Liver (tissue), 3 donors: Measurements from ENCODE around the gene RGS2.

Source experiments
- EGR1 ChIP-seq, 2 donors: IDR thresholded peaks; 2 replicates each; pipeline ENCODE4 v1.6.1; 2016 to 2018; ENCODE audit warnings: antibody characterized with exemption in 2 of 2, low read depth in 2 of 2
- HNF4A ChIP-seq, 2 donors: conservative IDR thresholded peaks; 2 replicates each; pipeline ENCODE4 v1.6.1; 2016; ENCODE audit warnings: antibody characterized with exemption in 2 of 2, mild to moderate bottlenecking in 2 of 2
- JUND ChIP-seq, 2 donors: IDR thresholded peaks; 2 replicates each; pipeline ENCODE4 v1.6.1; 2016; ENCODE audit warnings: antibody characterized with exemption in 2 of 2
- TF ChIP-seq, protein P1 (sequence below): fragments of 150-350 bp; IDR thresholded peaks from 2 replicates; pipeline ENCODE4 v1.5.1; 2017; ENCODE audit warnings: improper control_type of control experiment, low read depth, low read length; ENCODE audit not compliant: missing input control
- donor health status: healthy.
- donor health status: healthy.

- no peak for TF ChIP-seq JUND (IDR thresholded peaks at IDR 0.05)
- TF ChIP-seq, protein P1, sequence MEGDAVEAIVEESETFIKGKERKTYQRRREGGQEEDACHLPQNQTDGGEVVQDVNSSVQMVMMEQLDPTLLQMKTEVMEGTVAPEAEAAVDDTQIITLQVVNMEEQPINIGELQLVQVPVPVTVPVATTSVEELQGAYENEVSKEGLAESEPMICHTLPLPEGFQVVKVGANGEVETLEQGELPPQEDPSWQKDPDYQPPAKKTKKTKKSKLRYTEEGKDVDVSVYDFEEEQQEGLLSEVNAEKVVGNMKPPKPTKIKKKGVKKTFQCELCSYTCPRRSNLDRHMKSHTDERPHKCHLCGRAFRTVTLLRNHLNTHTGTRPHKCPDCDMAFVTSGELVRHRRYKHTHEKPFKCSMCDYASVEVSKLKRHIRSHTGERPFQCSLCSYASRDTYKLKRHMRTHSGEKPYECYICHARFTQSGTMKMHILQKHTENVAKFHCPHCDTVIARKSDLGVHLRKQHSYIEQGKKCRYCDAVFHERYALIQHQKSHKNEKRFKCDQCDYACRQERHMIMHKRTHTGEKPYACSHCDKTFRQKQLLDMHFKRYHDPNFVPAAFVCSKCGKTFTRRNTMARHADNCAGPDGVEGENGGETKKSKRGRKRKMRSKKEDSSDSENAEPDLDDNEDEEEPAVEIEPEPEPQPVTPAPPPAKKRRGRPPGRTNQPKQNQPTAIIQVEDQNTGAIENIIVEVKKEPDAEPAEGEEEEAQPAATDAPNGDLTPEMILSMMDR, result no peak
- no peak for TF ChIP-seq HNF4A (conservative IDR thresholded peaks at IDR 0.05)
- TF ChIP-seq EGR1 (IDR thresholded peaks at IDR 0.05; ENCODE audit: low read depth in 2 of 2), result no peak
Observed at GRCh38 chr1:192811006-192811405, 2.2 kb downstream of the RGS2 start.
